Endometrium (tissue), 2 donors: ENCODE results near the gene ARSD.
"Not testable (repeated sequence)": the region's sequence is repeated elsewhere in the genome, so short reads cannot be mapped to it uniquely, and the experiment has no call there.

Experiments used
- FAIRE-seq: peaks from 2 replicates; lab custom pipeline; 2012; peaks lifted over from hg19 to GRCh38; lab: Jason Lieb, UNC
- donor health status: control.
- donor health status: control.

Gene ARSD

GRCh38 chrX:2890536-2891460, 38.3 kb downstream of the ARSD start:
- not testable (repeated sequence) for FAIRE-seq

- FAIRE-seq: not testable (repeated sequence)
Observed at GRCh38 chrX:2889706-2890490, 39.2 kb downstream of the ARSD start.

GRCh38 chrX:2889045-2889605, 40.0 kb downstream of the ARSD start:
- no peak for FAIRE-seq

GRCh38 chrX:2888309-2888708, 40.8 kb downstream of the ARSD start:
- no peak for FAIRE-seq

- FAIRE-seq: no peak
Observed at GRCh38 chrX:2883770-2884169, 45.4 kb downstream of the ARSD start.

GRCh38 chrX:2879670-2880069, 49.5 kb downstream of the ARSD start:
- no peak for FAIRE-seq

- FAIRE-seq: no peak
Observed at GRCh38 chrX:2878563-2878962, 50.6 kb downstream of the ARSD start.

GRCh38 chrX:2875798-2876399, 53.2 kb downstream of the ARSD start:
- FAIRE-seq: no peak

GRCh38 chrX:2875136-2875481, 54.0 kb downstream of the ARSD start:
- FAIRE-seq: no peak

GRCh38 chrX:2874222-2875135, 54.7 kb downstream of the ARSD start:
- no peak for FAIRE-seq

- FAIRE-seq: no peak
Observed at GRCh38 chrX:2872671-2873277, 56.4 kb downstream of the ARSD start.

GRCh38 chrX:2871831-2872230, 57.3 kb downstream of the ARSD start:
- FAIRE-seq: no peak

GRCh38 chrX:2870650-2871049, 58.5 kb downstream of the ARSD start:
- no peak for FAIRE-seq

GRCh38 chrX:2867206-2867605, 61.9 kb downstream of the ARSD start:
- FAIRE-seq: no peak

- FAIRE-seq: no peak
Observed at GRCh38 chrX:2863646-2864045, 65.5 kb downstream of the ARSD start.

GRCh38 chrX:2862404-2862803, 66.7 kb downstream of the ARSD start:
- no peak for FAIRE-seq

GRCh38 chrX:2859197-2859797, 69.8 kb downstream of the ARSD start:
- peak; percentile 67 for FAIRE-seq

- no peak for FAIRE-seq
Observed at GRCh38 chrX:2857566-2857965, 71.6 kb downstream of the ARSD start.

- FAIRE-seq: no peak
Observed at GRCh38 chrX:2855761-2856160, 73.4 kb downstream of the ARSD start.

- FAIRE-seq: no peak
Observed at GRCh38 chrX:2854918-2855317, 74.2 kb downstream of the ARSD start.
